ENCODE results near the gene IL3RA.
"Not testable (repeated sequence)": the region's sequence is repeated elsewhere in the genome, so short reads cannot be mapped to it uniquely, and the experiment has no call there.

Gene IL3RA

DNA sequence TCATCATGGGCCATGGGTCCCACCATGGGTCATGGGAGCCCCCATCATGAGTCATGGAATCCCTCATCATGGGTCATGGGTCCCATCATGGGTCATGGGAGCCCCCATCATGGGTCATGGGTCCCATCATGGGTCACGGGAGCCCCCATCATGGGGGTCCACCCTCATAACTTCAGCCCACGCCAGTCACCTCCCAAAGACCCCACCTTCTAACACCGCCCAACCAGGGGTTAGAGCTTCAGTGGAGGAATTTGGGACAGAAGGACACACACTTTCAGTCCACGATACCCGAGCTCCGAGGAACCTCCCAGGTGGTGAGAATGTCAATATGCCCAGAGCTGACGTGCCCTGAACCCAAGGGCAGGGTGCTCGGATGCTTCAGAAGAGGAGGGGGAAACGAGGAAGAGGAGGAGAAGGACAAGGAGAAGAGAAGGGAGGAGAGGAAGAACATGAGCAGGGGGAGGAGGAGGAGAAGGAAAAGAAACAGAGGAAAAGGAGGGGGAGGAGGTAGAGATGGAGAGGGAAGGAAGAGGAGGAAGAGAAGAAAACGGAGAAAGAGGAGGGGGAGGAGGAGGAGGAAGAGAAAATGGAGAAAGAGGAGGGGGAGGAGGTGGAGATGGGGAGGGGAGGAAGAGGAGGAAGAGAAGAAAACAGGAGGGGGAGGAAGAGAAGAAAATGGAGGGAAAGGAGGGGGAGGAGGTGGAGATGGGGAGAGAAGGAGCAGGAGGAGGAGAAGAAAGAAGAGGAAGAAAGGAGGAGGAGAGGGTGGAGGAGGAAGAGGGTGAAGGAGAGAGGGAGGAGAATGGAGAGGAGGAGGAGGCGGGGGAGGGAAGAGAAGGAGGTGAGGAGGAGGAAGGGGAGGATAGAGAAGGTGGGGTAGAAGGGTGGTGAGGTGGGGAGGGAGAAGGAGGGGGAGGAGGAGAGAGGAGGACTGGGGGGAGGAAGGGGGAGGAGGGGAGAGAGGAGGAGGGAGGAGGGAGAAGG lies 17.7 kb downstream of the IL3RA start:
- Histone ChIP-seq H3K27ac (ENCODE audit: low read depth, low read length) (no peak overlapping the region), H3K27me3 (ENCODE audit: control insufficient read depth in 5 of 5, insufficient read depth in 4 of 5, low read length in 5 of 5) (no peaks in the 10 kb centered on the region), H3K9me3 (ENCODE audit: control insufficient read depth in 5 of 5, low read length in 5 of 5) (peaks cover 0 to 9% (median 5%) of the 10 kb centered on the region in 5 donors), H3K4me1 (ENCODE audit: control insufficient read depth in 5 of 5, insufficient read depth in 5 of 5, low read length in 5 of 5) (peaks cover 0 to 5% (median 0%) of the 10 kb centered on the region in 5 donors), H3K9ac (ENCODE audit: low read length in 5 of 5) (no peak overlapping the region), H3K4me3 (ENCODE audit: low read depth in 1 of 5, low read length in 5 of 5) (no peak overlapping the region), H3K36me3 (ENCODE audit: control insufficient read depth in 5 of 5, insufficient read depth in 5 of 5, low read length in 5 of 5) (peaks cover 0 to 21% (median 17%) of the 10 kb centered on the region in 5 donors)

- Histone ChIP-seq H3K36me3 (ENCODE audit: control insufficient read depth in 5 of 5, insufficient read depth in 5 of 5, low read length in 5 of 5) (peaks cover 0 to 22% (median 19%) of the 10 kb centered on the region in 5 donors), H3K4me1 (ENCODE audit: control insufficient read depth in 5 of 5, insufficient read depth in 5 of 5, low read length in 5 of 5) (peaks cover 0 to 5% (median 0%) of the 10 kb centered on the region in 5 donors), H3K9me3 (ENCODE audit: control insufficient read depth in 5 of 5, low read length in 5 of 5) (peaks cover 0 to 9% (median 5%) of the 10 kb centered on the region in 5 donors), H3K4me3 (ENCODE audit: low read depth in 1 of 5, low read length in 5 of 5) (no peak overlapping the region), H3K9ac (ENCODE audit: low read length in 5 of 5) (no peak overlapping the region), H3K27ac (ENCODE audit: low read depth, low read length) (no peak overlapping the region), H3K27me3 (ENCODE audit: control insufficient read depth in 5 of 5, insufficient read depth in 4 of 5, low read length in 5 of 5) (no peaks in the 10 kb centered on the region)
Measured at GRCh38 chrX:1355131-1356046, 18.8 kb downstream of the IL3RA start.

GRCh38 chrX:1357993-1358392 lies 21.4 kb downstream of the IL3RA start:
- Histone ChIP-seq H3K36me3 (ENCODE audit: control insufficient read depth in 5 of 5, insufficient read depth in 5 of 5, low read length in 5 of 5) (peaks cover 0 to 23% (median 18%) of the 10 kb centered on the region in 5 donors), H3K9me3 (ENCODE audit: control insufficient read depth in 5 of 5, low read length in 5 of 5) (peaks cover 0 to 9% (median 5%) of the 10 kb centered on the region in 5 donors), H3K4me3 (ENCODE audit: low read depth in 1 of 5, low read length in 5 of 5) (no peak overlapping the region), H3K9ac (ENCODE audit: low read length in 5 of 5) (no peak overlapping the region), H3K27ac (ENCODE audit: low read depth, low read length) (no peak overlapping the region), H3K27me3 (ENCODE audit: control insufficient read depth in 5 of 5, insufficient read depth in 4 of 5, low read length in 5 of 5) (no peaks in the 10 kb centered on the region), H3K4me1 (ENCODE audit: control insufficient read depth in 5 of 5, insufficient read depth in 5 of 5, low read length in 5 of 5) (peaks cover 0 to 5% (median 0%) of the 10 kb centered on the region in 5 donors)

GRCh38 chrX:1358793-1359476 lies 22.4 kb downstream of the IL3RA start:
- Histone ChIP-seq H3K4me1 (ENCODE audit: control insufficient read depth in 5 of 5, insufficient read depth in 5 of 5, low read length in 5 of 5) (peaks cover 0 to 5% (median 0%) of the 10 kb centered on the region in 5 donors), H3K9ac (ENCODE audit: low read length in 5 of 5) (no peak overlapping the region), H3K9me3 (ENCODE audit: control insufficient read depth in 5 of 5, low read length in 5 of 5) (peaks cover 0 to 9% (median 5%) of the 10 kb centered on the region in 5 donors), H3K36me3 (ENCODE audit: control insufficient read depth in 5 of 5, insufficient read depth in 5 of 5, low read length in 5 of 5) (peaks cover 0 to 24% (median 18%) of the 10 kb centered on the region in 5 donors), H3K27me3 (ENCODE audit: control insufficient read depth in 5 of 5, insufficient read depth in 4 of 5, low read length in 5 of 5) (no peaks in the 10 kb centered on the region), H3K27ac (ENCODE audit: low read depth, low read length) (no peak overlapping the region), H3K4me3 (ENCODE audit: low read depth in 1 of 5, low read length in 5 of 5) (no peak overlapping the region)

DNA sequence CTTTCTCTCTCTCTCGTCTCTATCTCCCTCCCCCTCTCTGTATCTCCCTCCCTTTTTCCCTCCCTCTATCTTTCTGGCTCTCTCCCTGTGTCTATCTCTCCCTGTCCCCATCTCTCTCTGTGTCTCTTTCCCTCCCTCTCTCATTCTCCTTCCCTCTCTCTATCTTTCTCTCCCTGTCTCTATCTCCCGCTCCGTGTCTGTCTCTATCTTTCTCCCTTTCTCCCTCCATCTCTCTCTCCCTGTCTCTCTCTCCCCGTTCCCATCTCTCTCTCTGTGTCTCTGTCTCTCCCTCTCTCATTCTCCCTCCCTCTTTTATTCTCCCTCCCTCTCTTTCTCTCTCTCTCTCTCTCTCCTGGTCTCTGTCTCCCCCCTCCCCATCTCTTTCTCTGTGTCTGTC lies 22.9 kb downstream of the IL3RA start:
- H3K4me1 ChIP-seq (ENCODE audit: control insufficient read depth in 5 of 5, insufficient read depth in 5 of 5, low read length in 5 of 5): peaks cover 0 to 5% (median 0%) of the 10 kb centered on the region in 5 donors
- peaks cover 0 to 24% (median 18%) of the 10 kb centered on the region in 5 donors for H3K36me3 ChIP-seq (ENCODE audit: control insufficient read depth in 5 of 5, insufficient read depth in 5 of 5, low read length in 5 of 5)
- no peak overlapping the region for H3K4me3 ChIP-seq (ENCODE audit: low read depth in 1 of 5, low read length in 5 of 5)
- no peak overlapping the region for H3K9ac ChIP-seq (ENCODE audit: low read length in 5 of 5)
- peaks cover 0 to 9% (median 5%) of the 10 kb centered on the region in 5 donors for H3K9me3 ChIP-seq (ENCODE audit: control insufficient read depth in 5 of 5, low read length in 5 of 5)
- H3K27ac ChIP-seq (ENCODE audit: low read depth, low read length): no peak overlapping the region
- H3K27me3 ChIP-seq (ENCODE audit: control insufficient read depth in 5 of 5, insufficient read depth in 4 of 5, low read length in 5 of 5): no peaks in the 10 kb centered on the region

DNA sequence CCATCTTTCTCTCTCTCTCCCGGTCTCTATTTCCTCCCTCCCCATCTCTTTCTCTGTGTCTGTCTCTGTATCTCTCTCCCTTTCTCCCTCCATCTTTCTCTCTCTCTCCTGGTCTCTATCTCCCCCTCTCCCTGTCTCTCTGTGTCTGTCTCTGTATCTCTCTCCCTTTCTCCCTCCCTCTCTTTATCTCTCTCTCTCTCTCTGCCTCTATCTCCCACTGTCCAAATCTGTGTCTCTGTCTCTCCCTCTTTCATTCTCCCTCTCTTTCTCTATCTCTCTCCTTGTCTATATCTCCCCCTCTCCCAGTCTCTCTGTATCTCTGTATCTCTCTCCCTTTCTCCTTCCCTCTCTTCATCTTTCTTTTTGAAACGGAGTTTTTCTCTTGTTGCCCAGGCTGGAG lies 23.6 kb downstream of the IL3RA start:
- Histone ChIP-seq H3K4me1 (ENCODE audit: control insufficient read depth in 5 of 5, insufficient read depth in 5 of 5, low read length in 5 of 5) (peaks cover 0 to 5% (median 0%) of the 10 kb centered on the region in 5 donors), H3K4me3 (ENCODE audit: low read depth in 1 of 5, low read length in 5 of 5) (no peak overlapping the region), H3K27ac (ENCODE audit: low read depth, low read length) (no peak overlapping the region), H3K9ac (ENCODE audit: low read length in 5 of 5) (no peak overlapping the region), H3K9me3 (ENCODE audit: control insufficient read depth in 5 of 5, low read length in 5 of 5) (peaks cover 0 to 9% (median 5%) of the 10 kb centered on the region in 5 donors), H3K27me3 (ENCODE audit: control insufficient read depth in 5 of 5, insufficient read depth in 4 of 5, low read length in 5 of 5) (no peaks in the 10 kb centered on the region), H3K36me3 (ENCODE audit: control insufficient read depth in 5 of 5, insufficient read depth in 5 of 5, low read length in 5 of 5) (peaks cover 0 to 24% (median 18%) of the 10 kb centered on the region in 5 donors)

DNA sequence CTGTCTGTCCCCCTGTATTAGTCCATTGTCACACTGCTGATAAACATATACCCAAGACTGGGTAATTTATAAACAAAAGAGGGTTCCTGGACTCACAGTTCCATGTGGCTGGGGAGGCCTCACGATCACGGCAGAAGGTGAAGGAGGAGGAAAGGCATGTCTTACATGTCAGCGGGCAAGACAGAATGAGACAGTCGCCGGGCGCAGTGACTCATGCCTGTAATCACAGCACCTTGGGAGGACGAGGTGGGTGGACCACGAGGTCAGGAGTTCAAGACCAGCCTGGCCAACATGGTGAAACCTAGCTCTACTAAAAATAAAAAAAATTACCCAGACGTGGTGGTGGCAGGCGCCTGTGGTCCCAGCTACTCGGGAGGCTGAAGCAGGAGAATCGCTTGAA lies 24.7 kb downstream of the IL3RA start:
- no peak overlapping the region for H3K9ac ChIP-seq (ENCODE audit: low read length in 5 of 5)

GRCh38 chrX:1361910-1362309 lies 25.3 kb downstream of the IL3RA start:
- Histone ChIP-seq H3K9me3 (ENCODE audit: control insufficient read depth in 5 of 5, low read length in 5 of 5) (peaks cover 0 to 9% (median 5%) of the 10 kb centered on the region in 5 donors), H3K27ac (ENCODE audit: low read depth, low read length) (no peak overlapping the region), H3K36me3 (ENCODE audit: control insufficient read depth in 5 of 5, insufficient read depth in 5 of 5, low read length in 5 of 5) (peaks cover 0 to 24% (median 18%) of the 10 kb centered on the region in 5 donors), H3K4me3 (ENCODE audit: low read depth in 1 of 5, low read length in 5 of 5) (no peak overlapping the region), H3K4me1 (ENCODE audit: control insufficient read depth in 5 of 5, insufficient read depth in 5 of 5, low read length in 5 of 5) (no peaks in the 10 kb centered on the region), H3K27me3 (ENCODE audit: control insufficient read depth in 5 of 5, insufficient read depth in 4 of 5, low read length in 5 of 5) (no peaks in the 10 kb centered on the region), H3K9ac (ENCODE audit: low read length in 5 of 5) (no peak overlapping the region)

More for the DNA sequence above, 24.7 kb downstream of the IL3RA start:
- Histone ChIP-seq H3K4me1 (ENCODE audit: control insufficient read depth in 5 of 5, insufficient read depth in 5 of 5, low read length in 5 of 5) (no peaks in the 10 kb centered on the region), H3K4me3 (ENCODE audit: low read depth in 1 of 5, low read length in 5 of 5) (no peak overlapping the region), H3K9me3 (ENCODE audit: control insufficient read depth in 5 of 5, low read length in 5 of 5) (peaks cover 0 to 9% (median 5%) of the 10 kb centered on the region in 5 donors), H3K27me3 (ENCODE audit: control insufficient read depth in 5 of 5, insufficient read depth in 4 of 5, low read length in 5 of 5) (no peaks in the 10 kb centered on the region), H3K27ac (ENCODE audit: low read depth, low read length) (no peak overlapping the region), H3K36me3 (ENCODE audit: control insufficient read depth in 5 of 5, insufficient read depth in 5 of 5, low read length in 5 of 5) (peaks cover 0 to 24% (median 18%) of the 10 kb centered on the region in 5 donors)

- H3K27me3 ChIP-seq (ENCODE audit: control insufficient read depth in 5 of 5, insufficient read depth in 4 of 5, low read length in 5 of 5); H3K9ac ChIP-seq (ENCODE audit: low read length in 5 of 5); H3K27ac ChIP-seq (ENCODE audit: low read depth, low read length); H3K4me1 ChIP-seq (ENCODE audit: control insufficient read depth in 5 of 5, insufficient read depth in 5 of 5, low read length in 5 of 5); H3K4me3 ChIP-seq (ENCODE audit: low read depth in 1 of 5, low read length in 5 of 5); H3K9me3 ChIP-seq (ENCODE audit: control insufficient read depth in 5 of 5, low read length in 5 of 5): not testable (repeated sequence)
- H3K36me3 ChIP-seq (ENCODE audit: control insufficient read depth in 5 of 5, insufficient read depth in 5 of 5, low read length in 5 of 5): peaks cover 0 to 17% (median 5%) of the 10 kb centered on the region in 5 donors
Measured at GRCh38 chrX:1366363-1366762, 29.8 kb downstream of the IL3RA start.
